Gastroesophageal sphincter (tissue), 4 donors: Measurements from ENCODE around the gene LRRC74A. TPM values are rescaled to one million over a fixed set of nuclear protein-coding genes. Genes with fewer than 3 reads are reported as not detected.
"Not testable (repeated sequence)": the region's sequence is repeated elsewhere in the genome, so short reads cannot be mapped to it uniquely, and the experiment has no call there.

Source experiments
- ATAC-seq: fragments of 150-250 bp; one replicate; pipeline ENCODE4 v1.9.1; 2016; ENCODE audit warnings: mild to moderate bottlenecking, moderate library complexity
- H3K27ac ChIP-seq, 4 donors: fragments of 200-600 bp; sonication (generic) in 3 of 4; 1 replicate in 3 of 4; 2 replicates in 1 of 4; pipeline ENCODE4 v1.5.1; 2016 to 2019
- H3K27me3 ChIP-seq: fragments of 200-600 bp; sonication (generic); one replicate; pipeline ENCODE4 v1.5.1; 2019
- H3K36me3 ChIP-seq, 2 donors: fragments of 200-600 bp; sonication (generic); one replicate each; pipeline ENCODE4 v1.5.1; 2019; ENCODE audit warnings: control low read depth in 1 of 2
- H3K4me1 ChIP-seq, 3 donors: fragments of 200-600 bp; sonication (generic); 1 replicate in 2 of 3; 2 replicates in 1 of 3; pipeline ENCODE4 v1.5.1; 2016 to 2019; ENCODE audit warnings: control low read depth in 2 of 3
- H3K4me3 ChIP-seq, 2 donors: fragments of 200-600 bp; sonication (generic); one replicate each; pipeline ENCODE4 v1.5.1; 2019; ENCODE audit warnings: mild to moderate bottlenecking in 1 of 2, moderate library complexity in 1 of 2
- H3K9me3 ChIP-seq, 3 donors: fragments of 200-600 bp; sonication (generic); one replicate each; pipeline ENCODE4 v1.5.1; 2017 to 2019; ENCODE audit warnings: control low read depth in 2 of 3
- EP300 ChIP-seq: sonication (generic); formaldehyde crosslinking; IDR thresholded peaks from one replicate; pipeline ENCODE4 v1.6.1; 2017; ENCODE audit warnings: antibody characterized with exemption, mild to moderate bottlenecking
- POLR2A ChIP-seq, 2 donors: fragments of 450-650 bp; IDR thresholded peaks; one replicate each; pipeline ENCODE4 v1.6.1; 2017; ENCODE audit warnings: antibody characterized with exemption in 2 of 2, mild to moderate bottlenecking in 2 of 2, moderate library complexity in 1 of 2
- POLR2AphosphoS5 ChIP-seq: sonication (generic); formaldehyde crosslinking; IDR thresholded peaks from one replicate; pipeline ENCODE4 v1.6.1; 2017; ENCODE audit warnings: antibody characterized with exemption
- WGBS, 2 donors: methylation state at CpG; one replicate each; pipeline ENCODE4 v1.1.5; 2018; ENCODE audit warnings: low coverage in 1 of 2; 5-methylcytosine and 5-hydroxymethylcytosine counted together
- total RNA-seq, 4 donors: library from RNA; depleted of rRNA; stranded (reverse); fragments of >200 nt; gene quantifications; one replicate each; pipeline ENCODE4 v1.1.0, GENCODE V29; 2016
- TF ChIP-seq, protein P1 (sequence below), 4 experiments: fragments of 200-600 bp in 2 of 4; fragments of 450-650 bp in 2 of 4; sonication (generic) in 1 of 4; IDR thresholded peaks; one replicate each; pipeline ENCODE4 v1.5.1; 2017 to 2019; ENCODE audit warnings: antibody characterized with exemption in 4 of 4, mild to moderate bottlenecking in 2 of 4, moderate library complexity in 2 of 4

LRRC74A gene
- total RNA-seq, 4 donors from 2014 or later, result not detected

DNA sequence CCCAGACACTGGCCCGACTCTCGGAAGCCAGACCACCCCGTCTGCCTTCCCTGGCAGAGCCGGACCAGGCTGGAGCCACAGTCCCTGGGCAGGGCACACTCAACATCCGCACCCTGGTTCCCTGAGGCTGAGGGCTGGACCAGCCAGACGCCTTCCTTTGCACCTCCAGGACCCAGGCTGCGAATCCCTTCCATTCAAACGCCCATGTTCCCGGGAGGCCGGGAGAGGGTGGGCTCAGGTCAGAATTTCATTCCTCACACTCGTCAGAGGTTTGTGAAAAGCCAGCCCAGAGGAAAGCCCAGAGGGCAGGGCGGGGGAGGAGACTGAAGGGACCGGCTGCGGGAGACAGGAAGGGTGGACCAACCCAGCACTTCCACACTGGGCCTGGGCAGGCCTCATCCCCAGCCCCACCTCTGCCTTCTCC lies 58.7 kb downstream of the LRRC74A start:
- Histone ChIP-seq H3K9me3 (no peaks in the 10 kb centered on the region), H3K4me1 (peaks cover 0 to 2% (median 0%) of the 10 kb centered on the region in 3 donors), H3K36me3 (no peaks in the 10 kb centered on the region), H3K27me3 (no peaks in the 10 kb centered on the region), H3K27ac (peak overlapping the region in 3 of 4 donors; percentile 32 to 68 (median 64)), H3K4me3 (no peak overlapping the region)
- peak; percentile 85 for ATAC-seq
- TF ChIP-seq EP300 (no peak), POLR2AphosphoS5 (no peak)
- WGBS, 2 donors, result 60% methylated on average over 1 of the region's 14 CpGs; no CpG with 5 or more reads in 1 of the 2 donors

DNA sequence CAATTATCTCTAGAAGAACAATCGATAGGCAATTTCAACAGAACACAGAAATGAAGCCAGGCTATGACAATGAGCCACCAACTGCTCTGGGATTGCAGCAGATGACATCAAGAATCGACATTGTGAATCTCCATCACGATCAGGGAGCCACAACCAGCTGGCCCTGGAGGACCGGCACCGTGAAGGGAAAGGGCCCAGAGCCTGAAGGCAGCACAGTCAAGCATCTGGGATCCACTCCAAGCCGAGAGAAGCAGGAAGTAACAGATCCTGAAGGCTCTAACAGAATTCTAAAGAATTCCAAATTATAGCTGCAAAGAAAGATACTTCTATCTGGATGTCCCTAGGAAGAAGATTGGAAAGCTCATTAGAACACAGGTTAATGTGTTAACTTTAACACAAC lies 61.0 kb downstream of the LRRC74A start:
- Histone ChIP-seq H3K4me3 (no peak overlapping the region), H3K9me3 (peaks cover 0 to 5% (median 0%) of the 10 kb centered on the region in 3 donors), H3K27ac (no peak overlapping the region), H3K36me3 (no peaks in the 10 kb centered on the region), H3K4me1 (peaks cover 0 to 2% (median 0%) of the 10 kb centered on the region in 3 donors), H3K27me3 (no peaks in the 10 kb centered on the region)
- ATAC-seq, result no peak
- 26% methylated on average over 5 of the region's 6 CpGs; no CpG with 5 or more reads in 1 of the 2 donors for WGBS, 2 donors
- TF ChIP-seq POLR2A (IDR thresholded peaks at IDR 0.05), result no peak
- TF ChIP-seq POLR2AphosphoS5, result no peak
- TF ChIP-seq, protein P1, sequence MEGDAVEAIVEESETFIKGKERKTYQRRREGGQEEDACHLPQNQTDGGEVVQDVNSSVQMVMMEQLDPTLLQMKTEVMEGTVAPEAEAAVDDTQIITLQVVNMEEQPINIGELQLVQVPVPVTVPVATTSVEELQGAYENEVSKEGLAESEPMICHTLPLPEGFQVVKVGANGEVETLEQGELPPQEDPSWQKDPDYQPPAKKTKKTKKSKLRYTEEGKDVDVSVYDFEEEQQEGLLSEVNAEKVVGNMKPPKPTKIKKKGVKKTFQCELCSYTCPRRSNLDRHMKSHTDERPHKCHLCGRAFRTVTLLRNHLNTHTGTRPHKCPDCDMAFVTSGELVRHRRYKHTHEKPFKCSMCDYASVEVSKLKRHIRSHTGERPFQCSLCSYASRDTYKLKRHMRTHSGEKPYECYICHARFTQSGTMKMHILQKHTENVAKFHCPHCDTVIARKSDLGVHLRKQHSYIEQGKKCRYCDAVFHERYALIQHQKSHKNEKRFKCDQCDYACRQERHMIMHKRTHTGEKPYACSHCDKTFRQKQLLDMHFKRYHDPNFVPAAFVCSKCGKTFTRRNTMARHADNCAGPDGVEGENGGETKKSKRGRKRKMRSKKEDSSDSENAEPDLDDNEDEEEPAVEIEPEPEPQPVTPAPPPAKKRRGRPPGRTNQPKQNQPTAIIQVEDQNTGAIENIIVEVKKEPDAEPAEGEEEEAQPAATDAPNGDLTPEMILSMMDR (IDR thresholded peaks at IDR 0.05), result no peak

DNA sequence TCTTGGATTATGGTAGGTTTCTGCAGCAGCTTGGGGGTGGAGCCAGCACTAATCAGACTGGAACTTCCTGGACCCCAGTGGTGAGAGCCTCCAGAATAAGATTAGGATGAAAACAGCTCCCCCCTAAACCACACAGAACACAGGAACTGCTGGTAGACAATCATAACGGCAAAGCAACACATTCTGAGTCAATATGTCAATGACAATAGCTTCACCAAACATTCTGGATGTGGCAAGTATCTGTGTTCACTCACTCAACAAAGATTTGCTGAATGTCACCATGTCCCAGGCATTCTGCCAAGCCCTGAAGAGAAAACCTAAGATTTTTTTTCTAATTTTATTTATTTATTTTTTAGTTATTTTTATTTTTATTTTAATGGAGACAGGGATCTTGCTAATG lies 65.2 kb downstream of the LRRC74A start:
- H3K27ac ChIP-seq, result no peak overlapping the region
- no peak overlapping the region for H3K4me3 ChIP-seq
- no peaks in the 10 kb centered on the region for H3K36me3 ChIP-seq
- no peaks in the 10 kb centered on the region for H3K4me1 ChIP-seq
- no peak for ATAC-seq
- 71% methylated on average over 1 of the region's 1 CpG for WGBS, 2 donors
- TF ChIP-seq POLR2AphosphoS5 (no peak), EP300 (no peak), POLR2A (IDR thresholded peaks at IDR 0.05) (no peak)
- TF ChIP-seq, protein P1 (IDR thresholded peaks at IDR 0.05), result no peak
- peaks cover 0 to 10% (median 0%) of the 10 kb centered on the region in 3 donors for H3K9me3 ChIP-seq
- H3K27me3 ChIP-seq, result no peaks in the 10 kb centered on the region

DNA sequence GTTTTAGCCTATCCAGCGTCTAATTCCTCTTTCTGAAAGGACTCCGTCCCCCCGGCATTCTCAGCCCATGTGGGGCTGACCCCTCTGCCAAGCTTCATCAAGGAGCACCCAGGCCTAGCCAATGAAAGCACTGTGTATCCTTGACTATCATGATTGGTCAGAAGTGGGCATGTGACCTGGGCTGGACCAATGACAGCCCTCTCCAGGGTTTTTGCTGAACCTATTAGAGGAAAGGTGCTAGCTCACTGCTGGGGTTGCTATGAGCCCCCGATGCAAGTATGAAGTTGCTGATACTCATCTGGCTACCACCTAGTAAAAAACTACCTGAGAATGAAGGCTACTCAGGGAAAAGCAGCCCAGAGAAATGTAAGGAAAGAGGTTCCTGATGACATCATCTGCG lies 68.1 kb downstream of the LRRC74A start:
- H3K4me3 ChIP-seq, result no peak overlapping the region
- TF ChIP-seq POLR2AphosphoS5 (no peak), POLR2A (IDR thresholded peaks at IDR 0.05) (no peak), EP300 (no peak)
- TF ChIP-seq, protein P1 (IDR thresholded peaks at IDR 0.05), result no peak
- no peaks in the 10 kb centered on the region for H3K4me1 ChIP-seq
- no peak for ATAC-seq
- peaks cover 0 to 10% (median 0%) of the 10 kb centered on the region in 3 donors for H3K9me3 ChIP-seq
- WGBS, 2 donors, result 83 to 93% methylated on average over 3 to 4 of the region's 5 CpGs
- H3K27me3 ChIP-seq, result no peaks in the 10 kb centered on the region
- H3K36me3 ChIP-seq, result no peaks in the 10 kb centered on the region
- no peak overlapping the region for H3K27ac ChIP-seq

DNA sequence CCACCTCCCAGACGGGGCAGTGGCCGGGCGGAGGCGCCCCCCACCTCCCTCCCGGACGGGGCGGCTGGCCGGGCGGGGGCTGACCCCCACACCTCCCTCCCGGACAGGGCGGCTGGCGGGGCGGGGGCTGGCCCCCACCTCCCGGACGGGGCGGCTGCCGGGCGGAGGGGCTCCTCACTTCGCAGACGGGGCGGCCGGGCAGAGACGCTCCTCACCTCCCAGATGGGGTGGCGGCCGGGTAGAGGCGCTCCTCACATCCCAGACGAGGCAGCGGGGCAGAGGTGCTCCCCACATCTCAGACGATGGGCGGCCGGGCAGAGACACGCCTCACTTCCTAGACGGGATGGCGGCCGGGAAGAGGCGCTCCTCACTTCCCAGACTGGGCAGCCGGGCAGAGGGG lies 71.8 kb downstream of the LRRC74A start:
- not testable (repeated sequence) for H3K36me3 ChIP-seq, H3K27me3 ChIP-seq, H3K27ac ChIP-seq, H3K4me3 ChIP-seq, ATAC-seq, H3K9me3 ChIP-seq
- H3K4me1 ChIP-seq, result peaks cover 0 to 25% (median 7%) of the 10 kb centered on the region in 3 donors
- no CpG with 5 or more reads among the region's 37 CpGs for WGBS, 2 donors

DNA sequence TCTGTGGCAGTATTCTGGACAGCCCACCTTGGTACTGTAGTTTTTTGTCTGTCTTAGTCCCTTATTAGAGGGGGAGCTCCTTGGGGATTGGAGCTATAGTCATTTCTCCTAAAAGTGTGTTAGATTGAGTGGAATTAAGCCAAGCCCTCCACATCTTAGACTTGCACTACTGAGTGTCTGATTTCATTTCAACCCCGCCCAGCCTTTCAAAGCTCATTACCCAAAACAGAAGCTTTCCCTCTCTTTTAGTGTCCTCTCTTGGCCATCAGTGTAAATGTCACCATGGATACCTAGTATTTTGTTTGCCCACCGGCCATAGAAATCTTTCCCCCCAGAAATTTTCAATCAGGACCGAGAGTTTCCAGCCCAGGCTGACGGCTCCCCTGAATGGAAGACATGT lies 74.5 kb downstream of the LRRC74A start:
- H3K4me3 ChIP-seq, result no peak overlapping the region
- WGBS, 2 donors, result 63 to 76% methylated on average over 1 to 2 of the region's 4 CpGs
- no peak for ATAC-seq
- H3K9me3 ChIP-seq, result no peaks in the 10 kb centered on the region
- H3K4me1 ChIP-seq, result peaks cover 0 to 51% (median 32%) of the 10 kb centered on the region in 3 donors
- TF ChIP-seq POLR2AphosphoS5 (no peak), POLR2A (IDR thresholded peaks at IDR 0.05) (no peak), EP300 (no peak)
- TF ChIP-seq, protein P1 (IDR thresholded peaks at IDR 0.05), result no peak
- H3K27ac ChIP-seq, result peak overlapping the region in 3 of 4 donors; percentile 77 to 78 (median 77)
- H3K36me3 ChIP-seq, result no peaks in the 10 kb centered on the region
- no peaks in the 10 kb centered on the region for H3K27me3 ChIP-seq
